SJCRH30 (cell line): ENCODE results near the gene ARSB. TPM values are rescaled to one million over a fixed set of nuclear protein-coding genes. Genes with fewer than 3 reads are reported as not detected.
A peak's percentile ranks its signal among the peaks of the same experiment; 100 is the strongest.

Experiments used
- DNase-seq, 2 experiments: peaks; one replicate each; pipeline ENCODE4 v3.0.0-alpha.2; 2015 to 2020
- H3K27ac ChIP-seq: fragments of 250-450 bp; sonication (Bioruptor Pico); 2 replicates; pipeline ENCODE4 v1.5.1; 2020; ENCODE audit warnings: mild to moderate bottlenecking, moderate library complexity
- H3K27me3 ChIP-seq: fragments of 250-450 bp; sonication (Bioruptor Pico); 2 replicates; pipeline ENCODE4 v1.5.1; 2020; ENCODE audit warnings: mild to moderate bottlenecking, moderate library complexity
- H3K36me3 ChIP-seq: fragments of 250-450 bp; sonication (Bioruptor Pico); 2 replicates; pipeline ENCODE4 v1.5.1; 2020; ENCODE audit warnings: mild to moderate bottlenecking, moderate library complexity
- H3K4me1 ChIP-seq: fragments of 250-450 bp; sonication (Bioruptor Pico); 2 replicates; pipeline ENCODE4 v1.5.1; 2020; ENCODE audit warnings: mild to moderate bottlenecking, moderate library complexity
- H3K4me3 ChIP-seq: fragments of 250-450 bp; sonication (Bioruptor Pico); 2 replicates; pipeline ENCODE4 v1.5.1; 2020; ENCODE audit warnings: mild to moderate bottlenecking, moderate library complexity
- H3K9me3 ChIP-seq: fragments of 250-450 bp; sonication (Bioruptor Pico); replicated peaks from 2 replicates; pipeline ENCODE4 v1.5.1; 2020; ENCODE audit warnings: mild to moderate bottlenecking, moderate library complexity
- total RNA-seq: library from RNA; depleted of rRNA; stranded (reverse); fragments of >200 nt; shearing (Covaris generic); gene quantifications from 2 replicates; pipeline ENCODE4 v1.2.3, GENCODE V29; 2014

Gene ARSB
- total RNA-seq, 1 experiment from 2014 or later, result 16.4 TPM

- Histone ChIP-seq H3K4me3 (no peak overlapping the region), H3K27ac (peak overlapping the region; percentile 11; the same call in 1 of the 2 replicates), H3K27me3 (no peaks in the 10 kb centered on the region), H3K36me3 (no peaks in the 10 kb centered on the region), H3K9me3 (no peaks in the 10 kb centered on the region), H3K4me1 (peaks cover 34% of the 10 kb centered on the region)
- peak; percentile 91 to 93 for DNase-seq
These were observed 229.2 kb downstream of the ARSB start for GRCh38 chr5:78755822-78756429.

- peaks cover 39% of the 10 kb centered on the region for H3K4me1 ChIP-seq
- no peaks in the 10 kb centered on the region for H3K36me3 ChIP-seq
- no peaks in the 10 kb centered on the region for H3K27me3 ChIP-seq
- no peaks in the 10 kb centered on the region for H3K9me3 ChIP-seq
- H3K27ac ChIP-seq, result no peak overlapping the region
- H3K4me3 ChIP-seq, result no peak overlapping the region
- no peak for DNase-seq
These were observed 230.5 kb downstream of the ARSB start for GRCh38 chr5:78754655-78755054.

GRCh38 chr5:78753093-78753531, 232.0 kb downstream of the ARSB start:
- no peaks in the 10 kb centered on the region for H3K27me3 ChIP-seq
- no peaks in the 10 kb centered on the region for H3K9me3 ChIP-seq
- H3K4me3 ChIP-seq, result no peak overlapping the region
- no peak for DNase-seq
- H3K36me3 ChIP-seq, result no peaks in the 10 kb centered on the region
- no peak overlapping the region for H3K27ac ChIP-seq
- H3K4me1 ChIP-seq, result peaks cover 35% of the 10 kb centered on the region

DNA sequence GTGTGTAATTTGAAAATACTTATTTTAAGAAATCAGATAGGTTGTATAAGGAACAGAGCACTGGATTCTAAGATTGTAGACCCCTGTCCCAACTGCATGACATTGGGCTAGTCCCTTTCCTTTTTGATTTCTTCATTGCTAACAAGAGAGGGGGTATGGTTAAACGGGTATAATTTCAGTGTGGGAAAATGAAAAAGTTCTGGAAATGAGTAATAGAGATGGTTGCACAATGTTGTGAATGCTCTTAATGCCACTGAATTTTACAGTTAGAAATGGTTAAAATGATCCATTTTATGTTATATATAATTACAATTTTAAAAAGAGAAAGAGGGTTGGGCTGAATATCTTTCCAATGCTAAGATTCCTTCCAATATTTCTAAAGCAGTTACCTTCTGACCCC, 233.2 kb downstream of the ARSB start:
- no peak overlapping the region for H3K27ac ChIP-seq
- peaks cover 35% of the 10 kb centered on the region for H3K4me1 ChIP-seq
- no peak for DNase-seq
- no peak overlapping the region for H3K4me3 ChIP-seq
- no peaks in the 10 kb centered on the region for H3K27me3 ChIP-seq
- H3K9me3 ChIP-seq, result no peaks in the 10 kb centered on the region
- H3K36me3 ChIP-seq, result no peaks in the 10 kb centered on the region

DNA sequence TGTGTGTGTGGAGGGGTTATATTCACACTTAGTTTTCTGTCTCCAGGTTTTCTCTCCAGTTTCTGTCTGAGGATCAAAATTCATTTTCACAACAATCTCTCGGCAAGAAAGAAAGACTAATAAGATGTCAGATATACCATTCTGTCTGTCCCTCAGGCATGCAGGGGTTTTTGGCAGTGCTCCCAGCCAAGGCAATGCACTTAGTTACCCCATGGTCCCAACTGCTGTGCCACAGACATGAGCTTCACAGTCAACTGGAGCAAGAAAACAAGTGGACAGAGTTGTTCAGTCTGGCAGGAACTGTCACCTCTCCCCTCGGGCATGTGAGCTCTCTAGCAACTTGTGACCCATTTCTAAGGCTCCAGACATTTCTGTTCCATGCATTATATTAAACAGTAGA, 234.8 kb downstream of the ARSB start:
- Histone ChIP-seq H3K36me3 (no peaks in the 10 kb centered on the region), H3K27ac (no peak overlapping the region), H3K4me3 (no peak overlapping the region), H3K9me3 (no peaks in the 10 kb centered on the region), H3K27me3 (no peaks in the 10 kb centered on the region), H3K4me1 (peaks cover 25% of the 10 kb centered on the region)
- peak; percentile 62 to 68 for DNase-seq

- H3K27ac ChIP-seq, result peak overlapping the region; percentile 67
- peak; percentile 42 to 48 for DNase-seq
- H3K27me3 ChIP-seq, result no peaks in the 10 kb centered on the region
- no peaks in the 10 kb centered on the region for H3K9me3 ChIP-seq
- peaks cover 25% of the 10 kb centered on the region for H3K4me1 ChIP-seq
- no peaks in the 10 kb centered on the region for H3K36me3 ChIP-seq
- H3K4me3 ChIP-seq, result peak overlapping the region; percentile 9; the same call in 1 of the 2 replicates
These were observed 237.3 kb downstream of the ARSB start for GRCh38 chr5:78747705-78748359.

DNA sequence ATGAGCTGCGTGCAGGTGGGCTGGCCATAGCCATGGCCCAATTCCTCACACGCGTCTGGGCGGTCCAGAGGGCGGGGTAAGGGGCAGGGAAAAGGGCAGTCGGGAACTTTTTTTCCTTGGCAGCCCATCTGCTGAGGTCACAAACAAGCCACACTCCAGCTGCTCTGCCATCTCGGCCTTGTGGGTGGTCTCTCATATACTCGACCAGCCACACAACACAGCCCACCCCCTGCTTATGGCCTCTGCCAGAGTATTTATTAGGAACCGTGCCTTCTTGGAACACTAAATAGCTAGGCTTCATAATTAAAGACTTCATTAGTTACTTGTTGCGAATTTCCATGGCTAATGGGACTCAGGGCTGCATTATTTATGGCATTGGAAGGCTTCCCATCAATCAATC, 238.1 kb downstream of the ARSB start:
- peak; percentile 84 for DNase-seq

GRCh38 chr5:78746021-78746770, 238.9 kb downstream of the ARSB start:
- Histone ChIP-seq H3K4me3 (no peak overlapping the region), H3K36me3 (no peaks in the 10 kb centered on the region), H3K27ac (no peak overlapping the region), H3K4me1 (peaks cover 25% of the 10 kb centered on the region), H3K27me3 (no peaks in the 10 kb centered on the region), H3K9me3 (no peaks in the 10 kb centered on the region)
- DNase-seq, result no peak

More for the DNA sequence above, 238.1 kb downstream of the ARSB start:
- H3K36me3 ChIP-seq, result no peaks in the 10 kb centered on the region
- H3K4me3 ChIP-seq, result peak overlapping the region; percentile 9; the same call in 1 of the 2 replicates
- no peaks in the 10 kb centered on the region for H3K9me3 ChIP-seq
- H3K27ac ChIP-seq, result peak overlapping the region; percentile 67
- H3K27me3 ChIP-seq, result no peaks in the 10 kb centered on the region
- peaks cover 25% of the 10 kb centered on the region for H3K4me1 ChIP-seq

DNA sequence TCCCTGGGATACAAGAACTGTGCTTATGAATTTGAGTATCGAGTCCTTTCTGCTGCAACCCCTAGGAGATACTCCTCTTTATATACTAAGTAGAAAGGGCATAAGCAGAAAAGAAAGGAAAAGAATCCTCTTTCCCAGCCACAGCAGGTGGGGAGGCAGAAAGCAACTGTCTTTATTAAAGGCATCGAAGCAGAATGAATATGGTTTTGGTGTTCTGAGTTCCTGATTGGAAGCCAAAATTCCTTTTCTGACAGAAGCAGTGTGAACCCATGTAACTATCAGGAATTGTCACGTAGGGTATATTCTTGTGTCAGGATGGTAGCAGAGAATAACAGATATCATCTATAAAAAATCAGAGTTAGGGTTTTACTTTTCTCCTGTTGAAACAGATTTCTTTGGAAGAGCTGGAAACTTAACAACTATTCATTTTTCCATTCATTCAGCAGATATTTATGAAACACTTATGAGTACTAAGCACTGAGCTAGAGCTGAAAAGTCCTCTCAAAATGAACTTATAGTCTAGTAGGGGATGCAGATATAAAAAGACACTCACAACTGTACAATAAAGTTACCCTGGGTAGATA, 240.1 kb downstream of the ARSB start:
- Histone ChIP-seq H3K36me3 (no peaks in the 10 kb centered on the region), H3K27me3 (no peaks in the 10 kb centered on the region), H3K27ac (no peak overlapping the region), H3K9me3 (no peaks in the 10 kb centered on the region), H3K4me3 (no peak overlapping the region), H3K4me1 (peaks cover 21% of the 10 kb centered on the region)
- DNase-seq, result no peak

GRCh38 chr5:78741019-78741418, 244.1 kb downstream of the ARSB start:
- DNase-seq, result no peak
- Histone ChIP-seq H3K27ac (no peak overlapping the region), H3K9me3 (no peaks in the 10 kb centered on the region), H3K4me3 (no peak overlapping the region), H3K27me3 (no peaks in the 10 kb centered on the region), H3K4me1 (no peaks in the 10 kb centered on the region), H3K36me3 (no peaks in the 10 kb centered on the region)

- no peak for DNase-seq
- Histone ChIP-seq H3K36me3 (no peaks in the 10 kb centered on the region), H3K27ac (no peak overlapping the region), H3K9me3 (no peaks in the 10 kb centered on the region), H3K4me3 (no peak overlapping the region), H3K4me1 (no peaks in the 10 kb centered on the region), H3K27me3 (no peaks in the 10 kb centered on the region)
These were observed 246.3 kb downstream of the ARSB start for GRCh38 chr5:78738693-78739300.

DNA sequence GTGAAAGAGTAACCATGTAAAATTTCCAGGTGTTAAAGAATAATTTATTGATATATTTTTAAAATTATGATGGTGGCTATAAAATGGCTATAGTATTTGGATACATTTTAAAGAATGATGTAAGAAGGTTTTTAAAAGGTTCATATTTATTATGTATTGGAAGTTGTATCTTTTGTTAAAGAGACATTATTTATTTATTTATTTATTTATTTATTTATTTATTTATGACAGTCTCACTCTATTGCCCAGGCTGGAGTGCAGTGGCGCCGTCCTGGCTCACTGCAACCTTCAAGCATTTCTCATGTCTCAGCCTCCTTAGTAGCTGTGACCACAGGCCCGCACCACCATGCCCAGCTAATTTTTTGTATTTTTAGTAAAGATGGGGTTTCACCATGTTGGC, 247.0 kb downstream of the ARSB start:
- H3K4me3 ChIP-seq, result no peak overlapping the region
- no peak overlapping the region for H3K27ac ChIP-seq
- H3K27me3 ChIP-seq, result no peaks in the 10 kb centered on the region
- H3K4me1 ChIP-seq, result no peaks in the 10 kb centered on the region
- H3K9me3 ChIP-seq, result no peaks in the 10 kb centered on the region
- DNase-seq, result no peak
- H3K36me3 ChIP-seq, result no peaks in the 10 kb centered on the region

DNA sequence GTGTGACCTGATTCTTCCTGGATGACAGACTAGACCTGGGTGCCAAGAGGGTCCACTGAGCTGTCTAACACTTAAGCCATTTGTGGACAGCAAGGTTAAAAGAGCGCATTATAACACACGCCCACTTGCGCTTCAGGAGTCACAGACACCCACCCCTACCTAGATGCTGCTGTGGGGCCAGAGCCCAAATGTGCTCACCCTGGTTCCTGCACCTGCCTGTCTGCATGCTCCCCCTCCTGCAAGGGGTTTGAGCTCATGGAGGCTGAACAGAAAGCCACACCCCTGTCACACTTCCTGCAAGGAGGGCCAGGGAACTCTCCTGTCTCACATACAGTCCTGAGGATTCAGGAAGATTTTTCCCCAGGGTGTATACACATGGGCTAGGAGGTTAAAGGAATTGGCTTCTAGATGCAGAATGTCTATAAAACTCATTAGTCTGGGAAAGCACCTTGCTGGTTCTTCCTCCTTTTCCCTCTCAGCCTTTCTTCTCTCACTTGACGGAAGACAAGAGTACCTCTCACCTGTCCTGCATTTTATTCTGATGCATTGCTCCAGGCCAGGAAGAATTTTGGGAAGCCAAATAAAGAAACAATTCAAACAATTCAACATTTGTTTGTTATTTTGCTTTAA, 249.2 kb downstream of the ARSB start:
- H3K4me1 ChIP-seq, result no peaks in the 10 kb centered on the region
- H3K4me3 ChIP-seq, result no peak overlapping the region
- no peaks in the 10 kb centered on the region for H3K27me3 ChIP-seq
- DNase-seq, result no peak
- H3K36me3 ChIP-seq, result no peaks in the 10 kb centered on the region
- H3K27ac ChIP-seq, result no peak overlapping the region
- H3K9me3 ChIP-seq, result no peaks in the 10 kb centered on the region

- Histone ChIP-seq H3K4me3 (no peak overlapping the region), H3K27ac (no peak overlapping the region), H3K27me3 (no peaks in the 10 kb centered on the region), H3K9me3 (no peaks in the 10 kb centered on the region), H3K4me1 (no peaks in the 10 kb centered on the region), H3K36me3 (no peaks in the 10 kb centered on the region)
- no peak for DNase-seq
These were observed 250.2 kb downstream of the ARSB start for GRCh38 chr5:78734950-78735349.
